ENCODE results near the gene SLC25A6.
A peak's percentile ranks its signal among the peaks of the same experiment; 100 is the strongest.

Gene SLC25A6

DNA sequence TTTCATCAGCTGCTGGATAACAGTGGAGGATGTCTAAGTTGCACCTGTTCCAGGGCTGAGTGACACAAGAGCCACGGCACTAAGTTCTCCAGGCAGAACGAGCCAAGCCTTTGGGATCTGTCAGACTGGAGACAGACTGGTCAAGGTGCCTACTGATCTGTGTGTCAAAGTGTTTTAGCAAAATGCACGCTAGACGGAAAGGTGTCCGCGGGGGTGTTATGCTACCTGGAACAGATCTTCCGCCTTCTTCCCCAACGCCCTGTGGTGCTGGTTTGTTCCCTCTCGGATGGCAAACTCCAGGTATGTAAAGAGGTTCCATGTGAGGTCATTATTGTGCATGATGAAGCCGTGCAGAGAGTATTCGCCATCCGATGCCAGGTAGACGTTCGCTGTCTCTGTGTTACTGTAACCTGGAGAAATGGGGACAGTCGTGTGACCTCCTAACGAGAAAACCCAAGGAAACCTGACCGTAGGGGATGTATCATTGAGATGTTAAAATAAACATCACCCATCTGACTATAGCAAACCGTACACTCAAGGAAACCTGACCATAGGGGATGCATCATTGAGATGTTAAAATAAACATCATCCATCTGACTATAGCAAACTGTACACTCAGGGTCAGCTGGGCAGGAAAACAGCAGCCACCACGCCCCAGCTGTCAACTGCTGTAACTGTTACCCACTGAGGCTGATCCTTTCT lies 29.7 kb upstream of the SLC25A6 start:
- H3K9me3 ChIP-seq (ENCODE audit: insufficient read depth, low read depth, low read length), result peaks cover 26% of the 10 kb centered on the region
- H3K4me3 ChIP-seq (ENCODE audit: low read depth, low read length), result peak overlapping the region; percentile 41
- H4K12ac ChIP-seq (ENCODE audit: low read depth, low read length), result no peak overlapping the region
- H3K27ac ChIP-seq (ENCODE audit: low read depth, low read length), result no peak overlapping the region
- no peaks in the 10 kb centered on the region for H3K79me2 ChIP-seq (ENCODE audit: control insufficient read depth, insufficient read depth, low read length, poor library complexity)
- H3K4ac ChIP-seq (ENCODE audit: low read depth, low read length), result no peak overlapping the region
- no peak overlapping the region for H4K91ac ChIP-seq (ENCODE audit: low read depth, low read length)
- no peak overlapping the region for H3K9ac ChIP-seq (ENCODE audit: low read length)
- H3K27me3 ChIP-seq (ENCODE audit: insufficient read depth, low read length), result no peaks in the 10 kb centered on the region
- H2AFZ ChIP-seq (ENCODE audit: insufficient read depth, low read length, poor library complexity), result no peak overlapping the region
- H2BK120ac ChIP-seq (ENCODE audit: insufficient read depth, low read length, poor library complexity), result no peak overlapping the region
- no peak overlapping the region for H2BK12ac ChIP-seq (ENCODE audit: low read length)
- H3K79me1 ChIP-seq (ENCODE audit: low read length), result no peaks in the 10 kb centered on the region
- H3K36me3 ChIP-seq (ENCODE audit: control insufficient read depth in 1 of 2, insufficient read depth in 2 of 2, low read length in 2 of 2), result peaks cover 45 to 58% of the 10 kb centered on the region in 2 experiments
- H3K23ac ChIP-seq (ENCODE audit: low read length), result no peak overlapping the region
- H3K18ac ChIP-seq (ENCODE audit: low read length), result no peak overlapping the region
- no peak overlapping the region for H2BK5ac ChIP-seq (ENCODE audit: low read depth, low read length, poor library complexity)
- no peak overlapping the region for H3K4me2 ChIP-seq (ENCODE audit: low read length)
- no peaks in the 10 kb centered on the region for H3K4me1 ChIP-seq (ENCODE audit: control insufficient read depth in 1 of 2, insufficient read depth in 2 of 2, low read length in 2 of 2)
- no peak for DNase-seq
- H3K14ac ChIP-seq (ENCODE audit: low read length), result no peak overlapping the region
- no peak overlapping the region for H2AK5ac ChIP-seq (ENCODE audit: low read length)
- WGBS (ENCODE audit: extremely low coverage, insufficient coverage, insufficient read length), result no CpG with 5 or more reads among the region's 19 CpGs
- no peak overlapping the region for H4K8ac ChIP-seq (ENCODE audit: low read depth, low read length)

DNA sequence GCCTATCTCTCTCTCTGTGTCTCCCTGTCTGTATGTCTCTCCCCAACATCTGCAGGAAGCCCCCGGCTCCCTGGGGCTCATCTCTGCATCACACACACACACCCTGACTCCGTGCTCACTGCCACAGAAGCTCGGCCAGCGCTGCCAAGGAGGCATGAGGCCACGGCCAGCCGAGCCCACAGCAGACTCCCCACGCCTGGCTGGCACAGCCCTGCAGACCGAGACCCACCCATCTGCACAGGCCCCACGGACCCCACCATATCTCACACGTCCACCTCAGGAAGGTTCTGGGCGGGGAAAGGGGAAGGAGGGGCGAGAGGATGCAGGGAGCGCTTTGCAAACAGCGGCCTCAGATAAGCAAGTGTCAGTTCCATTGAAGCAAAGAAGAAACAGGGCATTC lies 28.5 kb upstream of the SLC25A6 start:
- Histone ChIP-seq H3K79me2 (ENCODE audit: control insufficient read depth, insufficient read depth, low read length, poor library complexity) (no peaks in the 10 kb centered on the region), H3K18ac (ENCODE audit: low read length) (no peak overlapping the region), H4K12ac (ENCODE audit: low read depth, low read length) (no peak overlapping the region), H3K27me3 (ENCODE audit: insufficient read depth, low read length) (no peaks in the 10 kb centered on the region), H3K4me3 (ENCODE audit: low read depth, low read length) (no peak overlapping the region), H3K36me3 (ENCODE audit: control insufficient read depth in 1 of 2, insufficient read depth in 2 of 2, low read length in 2 of 2) (peaks cover 44 to 63% of the 10 kb centered on the region in 2 experiments), H2BK120ac (ENCODE audit: insufficient read depth, low read length, poor library complexity) (no peak overlapping the region), H3K23ac (ENCODE audit: low read length) (no peak overlapping the region), H3K4ac (ENCODE audit: low read depth, low read length) (no peak overlapping the region), H2AFZ (ENCODE audit: insufficient read depth, low read length, poor library complexity) (no peak overlapping the region), H4K8ac (ENCODE audit: low read depth, low read length) (no peak overlapping the region), H3K4me1 (ENCODE audit: control insufficient read depth in 1 of 2, insufficient read depth in 2 of 2, low read length in 2 of 2) (no peaks in the 10 kb centered on the region), H3K14ac (ENCODE audit: low read length) (no peak overlapping the region), H2AK5ac (ENCODE audit: low read length) (no peak overlapping the region), H4K91ac (ENCODE audit: low read depth, low read length) (no peak overlapping the region), H3K9me3 (ENCODE audit: insufficient read depth, low read depth, low read length) (peaks cover 32% of the 10 kb centered on the region), H2BK12ac (ENCODE audit: low read length) (no peak overlapping the region), H3K9ac (ENCODE audit: low read length) (no peak overlapping the region), H3K79me1 (ENCODE audit: low read length) (no peaks in the 10 kb centered on the region), H3K4me2 (ENCODE audit: low read length) (no peak overlapping the region), H3K27ac (ENCODE audit: low read depth, low read length) (no peak overlapping the region), H2BK5ac (ENCODE audit: low read depth, low read length, poor library complexity) (no peak overlapping the region)
- DNase-seq, result no peak
- WGBS (ENCODE audit: extremely low coverage, insufficient coverage, insufficient read length), result no CpG with 5 or more reads among the region's 14 CpGs

DNA sequence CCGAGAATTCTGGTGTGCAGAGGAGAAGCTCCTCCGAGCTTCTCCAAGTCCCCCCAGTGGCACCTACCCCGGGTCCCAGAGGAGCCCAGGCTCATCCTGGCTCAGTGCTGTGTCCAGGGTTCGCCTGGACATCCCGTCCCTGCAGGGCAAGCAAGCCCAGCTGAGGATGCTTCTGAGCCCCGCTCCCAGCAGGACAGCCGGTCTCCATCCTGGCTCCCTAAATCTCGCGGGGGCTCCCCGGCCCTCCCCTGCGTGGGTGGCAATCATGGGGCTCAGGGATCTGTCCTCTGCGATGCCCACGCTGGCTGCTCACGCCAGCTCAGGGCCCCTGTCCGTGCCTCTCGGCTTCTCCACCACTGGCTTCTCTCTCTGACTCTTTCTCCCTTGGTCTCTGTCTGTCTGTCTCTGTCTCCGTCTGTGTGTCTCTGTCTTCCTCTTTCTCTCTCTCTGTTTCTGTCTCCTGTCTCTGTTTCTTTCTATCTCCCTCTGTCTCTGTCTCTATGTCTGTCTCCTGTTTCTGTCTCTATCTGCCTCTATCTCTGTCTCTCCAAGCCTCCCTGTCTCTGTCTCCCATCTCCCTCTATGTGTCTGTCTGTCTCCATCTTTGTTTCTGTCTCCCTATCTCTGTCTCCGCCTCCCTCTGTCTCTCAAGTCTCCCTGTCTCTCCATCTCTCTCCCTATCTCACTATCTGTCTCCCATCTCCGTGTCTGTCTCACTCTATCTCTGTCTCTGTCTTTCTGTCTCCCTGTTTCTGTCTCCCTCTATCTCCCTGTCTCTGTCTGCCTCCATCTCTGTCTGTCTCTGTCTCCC lies 27.8 kb upstream of the SLC25A6 start:
- no peak overlapping the region for H3K4me2 ChIP-seq (ENCODE audit: low read length)
- no peak overlapping the region for H3K14ac ChIP-seq (ENCODE audit: low read length)
- peaks cover 41 to 60% of the 10 kb centered on the region in 2 experiments for H3K36me3 ChIP-seq (ENCODE audit: control insufficient read depth in 1 of 2, insufficient read depth in 2 of 2, low read length in 2 of 2)
- WGBS (ENCODE audit: extremely low coverage, insufficient coverage, insufficient read length), result no CpG with 5 or more reads among the region's 19 CpGs
- peaks cover 32% of the 10 kb centered on the region for H3K9me3 ChIP-seq (ENCODE audit: insufficient read depth, low read depth, low read length)
- H3K18ac ChIP-seq (ENCODE audit: low read length), result no peak overlapping the region
- no peak overlapping the region for H4K8ac ChIP-seq (ENCODE audit: low read depth, low read length)
- H3K4me3 ChIP-seq (ENCODE audit: low read depth, low read length), result no peak overlapping the region
- no peak overlapping the region for H2AFZ ChIP-seq (ENCODE audit: insufficient read depth, low read length, poor library complexity)
- no peak overlapping the region for H2BK5ac ChIP-seq (ENCODE audit: low read depth, low read length, poor library complexity)
- H2AK5ac ChIP-seq (ENCODE audit: low read length), result no peak overlapping the region
- no peak overlapping the region for H2BK12ac ChIP-seq (ENCODE audit: low read length)
- no peak overlapping the region for H3K27ac ChIP-seq (ENCODE audit: low read depth, low read length)
- no peak overlapping the region for H3K4ac ChIP-seq (ENCODE audit: low read depth, low read length)
- H3K4me1 ChIP-seq (ENCODE audit: control insufficient read depth in 1 of 2, insufficient read depth in 2 of 2, low read length in 2 of 2), result no peaks in the 10 kb centered on the region
- H4K12ac ChIP-seq (ENCODE audit: low read depth, low read length), result no peak overlapping the region
- no peaks in the 10 kb centered on the region for H3K27me3 ChIP-seq (ENCODE audit: insufficient read depth, low read length)
- H2BK120ac ChIP-seq (ENCODE audit: insufficient read depth, low read length, poor library complexity), result no peak overlapping the region
- H3K79me2 ChIP-seq (ENCODE audit: control insufficient read depth, insufficient read depth, low read length, poor library complexity), result no peaks in the 10 kb centered on the region
- no peak overlapping the region for H4K91ac ChIP-seq (ENCODE audit: low read depth, low read length)
- no peak overlapping the region for H3K9ac ChIP-seq (ENCODE audit: low read length)
- H3K79me1 ChIP-seq (ENCODE audit: low read length), result no peaks in the 10 kb centered on the region
- DNase-seq, result no peak
- H3K23ac ChIP-seq (ENCODE audit: low read length), result no peak overlapping the region

DNA sequence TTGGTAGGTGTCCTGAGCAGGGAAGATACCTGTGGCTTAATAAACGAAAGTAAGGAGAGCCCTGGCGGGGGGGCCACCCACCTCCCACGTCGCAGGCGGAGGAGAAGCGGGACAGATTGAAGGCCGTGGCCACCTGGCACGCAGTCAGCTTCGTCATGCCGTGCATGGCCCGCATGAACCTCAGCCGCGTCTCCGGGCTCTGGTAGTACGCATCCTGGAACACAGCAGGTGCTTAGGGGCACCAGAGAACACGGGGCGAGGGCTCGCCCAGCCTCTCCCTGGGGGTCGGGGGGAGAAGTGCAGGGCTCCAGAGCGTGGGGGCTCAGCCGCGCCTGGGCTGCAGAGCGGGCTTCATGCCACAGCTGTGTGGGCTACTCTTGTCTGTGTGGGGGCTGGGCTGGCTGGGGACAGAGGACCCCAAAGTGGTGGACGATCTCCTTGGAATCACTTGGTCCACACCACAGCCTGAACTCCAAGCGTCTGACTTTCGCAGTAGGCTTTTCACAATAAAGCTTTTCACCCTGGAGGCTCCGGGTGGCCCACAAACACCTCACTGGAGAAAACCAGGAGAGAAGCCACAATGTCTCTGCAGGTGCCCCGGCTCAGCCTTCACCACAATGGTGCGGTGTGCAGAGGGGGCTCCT lies 27.1 kb upstream of the SLC25A6 start:
- no peak overlapping the region for H3K4me3 ChIP-seq (ENCODE audit: low read depth, low read length)
- no peak overlapping the region for H4K91ac ChIP-seq (ENCODE audit: low read depth, low read length)
- H3K18ac ChIP-seq (ENCODE audit: low read length), result no peak overlapping the region
- no peak overlapping the region for H2AFZ ChIP-seq (ENCODE audit: insufficient read depth, low read length, poor library complexity)
- H3K27ac ChIP-seq (ENCODE audit: low read depth, low read length), result no peak overlapping the region
- no peak for DNase-seq
- no peak overlapping the region for H3K9ac ChIP-seq (ENCODE audit: low read length)
- H2BK5ac ChIP-seq (ENCODE audit: low read depth, low read length, poor library complexity), result no peak overlapping the region
- no peaks in the 10 kb centered on the region for H3K27me3 ChIP-seq (ENCODE audit: insufficient read depth, low read length)
- no peak overlapping the region for H3K4ac ChIP-seq (ENCODE audit: low read depth, low read length)
- H2BK120ac ChIP-seq (ENCODE audit: insufficient read depth, low read length, poor library complexity), result no peak overlapping the region
- no peaks in the 10 kb centered on the region for H3K79me1 ChIP-seq (ENCODE audit: low read length)
- H3K36me3 ChIP-seq (ENCODE audit: control insufficient read depth in 1 of 2, insufficient read depth in 2 of 2, low read length in 2 of 2), result peaks cover 44 to 63% of the 10 kb centered on the region in 2 experiments
- peaks cover 27% of the 10 kb centered on the region for H3K9me3 ChIP-seq (ENCODE audit: insufficient read depth, low read depth, low read length)
- H4K12ac ChIP-seq (ENCODE audit: low read depth, low read length), result no peak overlapping the region
- H3K4me1 ChIP-seq (ENCODE audit: control insufficient read depth in 1 of 2, insufficient read depth in 2 of 2, low read length in 2 of 2), result no peaks in the 10 kb centered on the region
- H4K8ac ChIP-seq (ENCODE audit: low read depth, low read length), result no peak overlapping the region
- no peak overlapping the region for H3K23ac ChIP-seq (ENCODE audit: low read length)
- H3K14ac ChIP-seq (ENCODE audit: low read length), result no peak overlapping the region
- H2BK12ac ChIP-seq (ENCODE audit: low read length), result no peak overlapping the region
- no peak overlapping the region for H3K4me2 ChIP-seq (ENCODE audit: low read length)
- no peak overlapping the region for H2AK5ac ChIP-seq (ENCODE audit: low read length)
- H3K79me2 ChIP-seq (ENCODE audit: control insufficient read depth, insufficient read depth, low read length, poor library complexity), result no peaks in the 10 kb centered on the region
- no CpG with 5 or more reads among the region's 29 CpGs for WGBS (ENCODE audit: extremely low coverage, insufficient coverage, insufficient read length)

All from trophoblast cell (in vitro differentiated cells and primary cell).